Calu3 (cell line): ENCODE data around the gene PFKFB3. TPM values are rescaled to one million over a fixed set of nuclear protein-coding genes. Genes with fewer than 3 reads are reported as not detected.

Experiments
- BruUV-seq: library from RNA; stranded (reverse); fragments of 400-500 nt; replicated peaks from 2 replicates; lab custom pipeline; 2021; lab: Mats Ljungman, UMichigan
- CTCF ChIA-PET: fragments of 300-600 bp; sonication (Branson Sonifier 250); formaldehyde crosslinking; loops from one replicate; lab custom pipeline; 2022; ENCODE audit warnings: antibody characterized with exemption; lab: Charles Lee
- DNase-seq: peaks from one replicate; pipeline ENCODE4 v3.0.0; 2022
- H3K27ac Mint-ChIP-seq: one replicate; pipeline ENCODE4 v1.8.0; 2022; ENCODE audit warnings: mixed read lengths; ENCODE audit not compliant: unreplicated experiment
- H3K27me3 Mint-ChIP-seq: one replicate; pipeline ENCODE4 v1.8.0; 2022; ENCODE audit warnings: mixed read lengths; ENCODE audit not compliant: unreplicated experiment
- H3K36me3 Mint-ChIP-seq: one replicate; pipeline ENCODE4 v1.8.0; 2022; ENCODE audit warnings: mild to moderate bottlenecking, moderate library complexity, mixed read lengths; ENCODE audit not compliant: insufficient read depth, unreplicated experiment
- H3K4me1 Mint-ChIP-seq: one replicate; pipeline ENCODE4 v1.8.0; 2022; ENCODE audit warnings: mild to moderate bottlenecking, low read depth, mixed read lengths; ENCODE audit not compliant: unreplicated experiment
- H3K4me3 Mint-ChIP-seq: one replicate; pipeline ENCODE4 v1.8.0; 2022; ENCODE audit warnings: mild to moderate bottlenecking, low read depth, moderate library complexity, mixed read lengths; ENCODE audit not compliant: unreplicated experiment
- H3K9me3 Mint-ChIP-seq: one replicate; pipeline ENCODE4 v1.8.0; 2022; ENCODE audit warnings: low read depth, mixed read lengths; ENCODE audit not compliant: unreplicated experiment
- intact Hi-C: fragments of 100-400 bp; cut with micrococcal nuclease; formaldehyde crosslinking; loops from one replicate; pipeline ENCODE4 v1.10.0; 2022; ENCODE audit not compliant: unreplicated experiment
- total RNA-seq: library from RNA; stranded (reverse); gene quantifications from 2 replicates; pipeline ENCODE4 v1.2.3, GENCODE V29; 2022
- TF ChIP-seq, protein P1 (sequence below): fragments of 200-600 bp; IDR thresholded peaks from one replicate; pipeline ENCODE4 v1.8.0; 2022; ENCODE audit warnings: antibody characterized with exemption; ENCODE audit not compliant: unreplicated experiment

Gene PFKFB3
- total RNA-seq, 1 experiment from 2014 or later, result 293 TPM

DNA sequence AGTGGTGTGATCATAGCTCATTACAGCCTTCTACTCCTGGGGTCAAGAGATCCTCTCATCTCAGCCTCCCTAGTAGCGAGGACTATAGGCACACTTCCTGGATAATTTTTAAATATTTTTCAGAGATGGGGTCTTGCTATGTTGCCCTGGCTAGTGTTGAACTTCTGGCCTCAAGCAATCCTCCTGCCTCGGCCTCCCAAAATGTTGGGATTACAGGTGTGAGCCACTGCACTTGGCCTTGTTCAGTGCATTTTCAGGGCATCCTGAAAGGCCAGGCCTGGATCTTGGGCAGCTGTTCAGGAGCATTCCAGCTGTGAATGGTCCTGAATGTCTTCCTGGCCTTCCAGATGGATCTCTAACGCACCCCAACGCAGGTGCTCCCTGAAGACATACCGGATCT lies 95.7 kb downstream of the PFKFB3 start:
- H3K36me3 Mint-ChIP-seq, result peaks cover 52% of the 10 kb centered on the region
- H3K9me3 Mint-ChIP-seq, result peaks cover 5% of the 10 kb centered on the region
- peaks cover 93% of the 10 kb centered on the region for H3K4me1 Mint-ChIP-seq
- H3K27ac Mint-ChIP-seq, result peak overlapping the region; percentile 98
- peak overlapping the region; percentile 43 for H3K4me3 Mint-ChIP-seq
- CTCF ChIA-PET, result interaction anchor here (0.9 to 1.0 kb wide), 2 partner anchors 23 to 89 kb away, joined by 3 to 5 read pairs; no protein-coding TSS in a partner anchor
- no TSS peak for BruUV-seq
- intact Hi-C loops, result loop anchor here (2.0 to 10.0 kb wide), 4 partner anchors 16 to 324 kb away; partner anchors contain the start of genes IL15RA and PFKFB3
- TF ChIP-seq, protein P1, sequence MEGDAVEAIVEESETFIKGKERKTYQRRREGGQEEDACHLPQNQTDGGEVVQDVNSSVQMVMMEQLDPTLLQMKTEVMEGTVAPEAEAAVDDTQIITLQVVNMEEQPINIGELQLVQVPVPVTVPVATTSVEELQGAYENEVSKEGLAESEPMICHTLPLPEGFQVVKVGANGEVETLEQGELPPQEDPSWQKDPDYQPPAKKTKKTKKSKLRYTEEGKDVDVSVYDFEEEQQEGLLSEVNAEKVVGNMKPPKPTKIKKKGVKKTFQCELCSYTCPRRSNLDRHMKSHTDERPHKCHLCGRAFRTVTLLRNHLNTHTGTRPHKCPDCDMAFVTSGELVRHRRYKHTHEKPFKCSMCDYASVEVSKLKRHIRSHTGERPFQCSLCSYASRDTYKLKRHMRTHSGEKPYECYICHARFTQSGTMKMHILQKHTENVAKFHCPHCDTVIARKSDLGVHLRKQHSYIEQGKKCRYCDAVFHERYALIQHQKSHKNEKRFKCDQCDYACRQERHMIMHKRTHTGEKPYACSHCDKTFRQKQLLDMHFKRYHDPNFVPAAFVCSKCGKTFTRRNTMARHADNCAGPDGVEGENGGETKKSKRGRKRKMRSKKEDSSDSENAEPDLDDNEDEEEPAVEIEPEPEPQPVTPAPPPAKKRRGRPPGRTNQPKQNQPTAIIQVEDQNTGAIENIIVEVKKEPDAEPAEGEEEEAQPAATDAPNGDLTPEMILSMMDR, result no peak
- DNase-seq, result no peak
- no peaks in the 10 kb centered on the region for H3K27me3 Mint-ChIP-seq

DNA sequence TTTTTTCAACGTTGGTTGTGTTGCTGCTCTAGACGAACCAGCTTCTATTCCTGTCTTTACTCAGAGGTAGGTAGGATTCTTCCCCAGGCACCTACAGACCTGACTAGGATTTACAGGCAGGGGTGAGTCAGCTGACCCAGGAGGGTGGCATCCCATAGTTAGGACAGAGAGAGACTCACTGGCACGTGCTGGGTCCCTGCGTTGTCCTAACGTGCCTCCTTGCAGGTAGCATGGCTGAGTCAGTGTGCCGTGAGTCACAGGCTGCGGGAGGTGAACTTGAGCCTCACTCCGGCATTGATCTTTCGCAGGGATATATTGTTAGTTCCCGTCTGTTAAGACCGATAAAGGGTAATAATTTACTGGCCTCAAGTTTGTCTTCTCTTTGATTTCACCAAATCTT lies 96.5 kb downstream of the PFKFB3 start:
- peaks cover 54% of the 10 kb centered on the region for H3K36me3 Mint-ChIP-seq
- peak overlapping the region; percentile 20 for H3K4me3 Mint-ChIP-seq
- no TSS peak for BruUV-seq
- peak; percentile 93 for DNase-seq
- CTCF ChIA-PET, result interaction anchor here (0.7 to 1.7 kb wide), 6 partner anchors 24 to 447 kb away, joined by 3 to 6 read pairs (median 5); partner anchors contain the start of gene PFKFB3
- H3K4me1 Mint-ChIP-seq, result peaks cover 89% of the 10 kb centered on the region
- intact Hi-C loops, result loop anchor here (1.0 to 10.0 kb wide), 5 partner anchors 16 to 324 kb away; partner anchors contain the start of genes IL15RA and PFKFB3
- H3K27ac Mint-ChIP-seq, result peak overlapping the region; percentile 97
- peaks cover under 1% of the 10 kb centered on the region for H3K9me3 Mint-ChIP-seq
- TF ChIP-seq, protein P1, result no peak
- H3K27me3 Mint-ChIP-seq, result no peaks in the 10 kb centered on the region

DNA sequence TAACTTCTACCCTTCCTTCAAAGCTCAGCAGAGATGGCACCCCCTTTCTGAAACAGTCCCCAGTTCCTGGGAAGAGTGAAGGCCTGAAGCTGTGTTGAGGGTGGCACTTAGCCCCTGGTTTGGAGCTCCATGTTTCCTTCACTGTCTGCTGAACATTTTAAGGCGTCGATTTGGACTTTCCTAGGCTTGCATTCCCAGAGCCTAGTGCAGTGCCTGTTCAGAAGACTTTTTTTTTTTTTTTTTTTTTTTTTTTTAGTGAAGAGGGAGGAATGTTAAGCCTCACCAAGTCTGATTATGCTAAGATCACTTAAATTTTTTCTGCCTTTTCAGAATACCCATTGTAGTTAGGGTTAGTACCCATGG lies 97.0 kb downstream of the PFKFB3 start:
- H3K27me3 Mint-ChIP-seq, result no peaks in the 10 kb centered on the region
- no peak for DNase-seq
- H3K36me3 Mint-ChIP-seq, result peaks cover 54% of the 10 kb centered on the region
- H3K9me3 Mint-ChIP-seq, result no peaks in the 10 kb centered on the region
- intact Hi-C loops, result loop anchor here (1.0 to 10.0 kb wide), 5 partner anchors 15 to 325 kb away; partner anchors contain the start of genes IL15RA and PFKFB3
- peak overlapping the region; percentile 20 for H3K4me3 Mint-ChIP-seq
- CTCF ChIA-PET, result interaction anchor here (0.5 to 2.5 kb wide), 8 partner anchors 8 to 446 kb away, joined by 3 to 13 read pairs (median 5); partner anchors contain the start of gene PFKFB3
- TF ChIP-seq, protein P1, result no peak
- peaks cover 84% of the 10 kb centered on the region for H3K4me1 Mint-ChIP-seq
- BruUV-seq, result no TSS peak
- peak overlapping the region; percentile 97 for H3K27ac Mint-ChIP-seq

DNA sequence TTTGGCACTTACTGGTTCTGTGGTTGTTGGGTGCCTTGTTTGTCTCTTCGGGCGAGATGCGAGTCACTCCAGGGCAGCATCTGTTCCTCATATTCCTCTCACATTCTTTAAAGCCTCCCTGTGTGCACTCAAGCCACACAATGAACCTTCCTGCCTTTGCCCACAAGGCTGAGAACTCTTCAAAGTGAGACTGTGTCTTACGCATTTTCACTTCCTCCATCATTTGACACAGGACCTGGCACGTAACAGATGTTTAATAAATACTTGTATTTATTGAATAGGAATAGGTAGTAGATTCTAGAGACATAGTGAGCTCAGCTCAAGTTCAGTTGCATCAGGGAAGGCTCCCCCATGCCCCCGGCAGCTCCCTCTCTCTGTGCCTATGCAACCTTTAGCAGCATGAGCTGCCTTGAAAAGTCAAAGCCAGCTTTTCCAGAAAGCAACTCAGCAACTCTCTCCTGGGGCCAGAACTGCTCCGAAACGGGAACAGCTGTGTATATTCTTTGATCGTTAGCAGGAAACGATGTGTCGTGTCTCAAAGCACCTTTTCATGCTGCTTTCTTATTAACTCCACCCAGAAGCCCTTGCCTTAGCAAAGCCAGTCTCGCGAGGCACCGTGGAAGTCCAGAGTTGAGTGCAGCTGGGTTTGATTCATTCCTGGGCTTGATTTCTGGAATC lies 97.5 kb downstream of the PFKFB3 start:
- Mint-ChIP-seq H3K9me3 (no peaks in the 10 kb centered on the region), H3K27me3 (no peaks in the 10 kb centered on the region), H3K36me3 (peaks cover 54% of the 10 kb centered on the region), H3K4me1 (peaks cover 80% of the 10 kb centered on the region), H3K4me3 (peak overlapping the region; percentile 20), H3K27ac (peak overlapping the region; percentile 97)
- peak; percentile 37 for DNase-seq
- CTCF ChIA-PET, result interaction anchor here (0.5 to 2.5 kb wide), 5 partner anchors 9 to 102 kb away, joined by 3 to 13 read pairs (median 5); partner anchors contain the start of gene PFKFB3
- no TSS peak for BruUV-seq
- TF ChIP-seq, protein P1, result no peak
- intact Hi-C loops, result no loop called here
